ENCODE results near the gene FAM171A2.

GRCh38 chr17:44362459-44362948, 1.1 kb downstream of the FAM171A2 start:
- TF ChIP-seq CTCF (IDR thresholded peaks at IDR 0.05; ENCODE audit: low read depth, low read length, missing input control) (no peak), RAD21 (IDR thresholded peaks at IDR 0.05) (no peak), EGR1 (IDR thresholded peaks at IDR 0.05; ENCODE audit: low read depth in 2 of 2) (no peak), JUND (IDR thresholded peaks at IDR 0.05) (no peak), REST (IDR thresholded peaks at IDR 0.05) (no peak), SP1 (IDR thresholded peaks at IDR 0.05) (no peak)
